GM12801 (cell line): ENCODE measurements around the gene TPR.

Experiments
- CTCF ChIP-seq: IDR thresholded peaks from one replicate; pipeline ENCODE4 v1.5.1; 2011; ENCODE audit warnings: control low read depth; ENCODE audit not compliant: insufficient read length; ENCODE audit errors: extremely low read depth

The TPR gene

GRCh38 chr1:186375152-186375928, at the start of gene TPR, which contains the start of gene ODR4:
TSS of gene TPR (minus strand) at chr1:186375253. CDS start at chr1:186375028, 225 bp downstream.
TSS of gene ODR4 (plus strand) at chr1:186375838. CDS start at chr1:186379786, 3,948 bp downstream.
- TF ChIP-seq CTCF = no peak

GRCh38 chr1:186424539-186424938, 49.5 kb upstream of the TPR start:
- no peak for TF ChIP-seq CTCF

- no peak for TF ChIP-seq CTCF
These were observed 46.4 kb upstream of the TPR start for GRCh38 chr1:186421446-186421845.

GRCh38 chr1:186420923-186421322, 45.9 kb upstream of the TPR start:
- no peak for TF ChIP-seq CTCF

GRCh38 chr1:186420311-186420710, 45.3 kb upstream of the TPR start:
- no peak for TF ChIP-seq CTCF

- no peak for TF ChIP-seq CTCF
These were observed 43.5 kb upstream of the TPR start for GRCh38 chr1:186418503-186418902.

- TF ChIP-seq CTCF = no peak
These were observed 38.3 kb upstream of the TPR start for GRCh38 chr1:186413319-186413718.
